HCT116 (cell line): ENCODE results near the gene UQCRC1. TPM values are rescaled to one million over a fixed set of nuclear protein-coding genes. Genes with fewer than 3 reads are reported as not detected.

Experiments used
- ATAC-seq: fragments of 200-7000 bp; cut with Tn5 transposase; 2 replicates; pipeline ENCODE4 v1.9.1; 2020; ENCODE audit warnings: mild to moderate bottlenecking, moderate library complexity
- BruUV-seq: library from RNA; stranded (reverse); fragments of 400-500 nt; replicated peaks from 2 replicates; lab custom pipeline; 2021; lab: Mats Ljungman, UMichigan
- CTCF ChIA-PET: fragments of 300-600 bp; sonication (Branson Sonifier 250); formaldehyde crosslinking; loops from one replicate; lab custom pipeline; 2021; ENCODE audit warnings: antibody characterized with exemption; lab: Charles Lee
- POLR2A ChIA-PET: fragments of 300-600, 350-600 bp; sonication (Branson Sonifier 250); formaldehyde crosslinking; loops from one replicate; lab custom pipeline; 2021; ENCODE audit warnings: antibody characterized with exemption; lab: Charles Lee
- RAD21 ChIA-PET, 2 experiments: fragments of 300-600 bp; sonication (Branson Sonifier 250); formaldehyde crosslinking; loops; one replicate each; lab custom pipeline; 2023; ENCODE audit warnings: low total read pairs in 2 of 2; ENCODE audit not compliant: uncharacterized antibody in 2 of 2, unreplicated experiment in 2 of 2, low non-redundant PET in 1 of 2; lab: Charles Lee
- DNase-seq: peaks from one replicate; pipeline ENCODE4 v3.0.0-alpha.2; 2010; ENCODE audit warnings: low read depth, low spot score
- H2AFZ ChIP-seq: fragments of 200-600 bp; shearing (Covaris generic), sonication (generic); 2 replicates; pipeline ENCODE4 v1.6.1; 2017; ENCODE audit warnings: low read depth, mixed run types, mixed read lengths, antibody characterized with exemption, low read length; ENCODE audit not compliant: poor library complexity, severe bottlenecking
- H3K27ac ChIP-seq: 2 replicates; pipeline ENCODE4 v1.5.1; 2012; ENCODE audit warnings: low read depth, low read length
- H3K27me3 ChIP-seq: fragments of 200-600 bp; sonication (generic); 2 replicates; pipeline ENCODE4 v1.6.1; 2016; ENCODE audit warnings: mixed run types, low read length, mixed read lengths; ENCODE audit not compliant: insufficient read depth
- H3K36me3 ChIP-seq, 2 experiments: fragments of 200-500 bp in 1 of 2; fragments of 200-600 bp in 1 of 2; sonication (Bioruptor generic) in 1 of 2; sonication (generic) in 1 of 2; 2 replicates each; pipeline versions ENCODE4 v1.5.1 to v1.6.1; 2014 to 2016; ENCODE audit warnings: low read length in 2 of 2, inconsistent platforms in 1 of 2, mixed read lengths in 1 of 2, mixed run types in 1 of 2; ENCODE audit not compliant: insufficient read depth in 2 of 2, control insufficient read depth in 1 of 2
- H3K4me1 ChIP-seq, 2 experiments: fragments of 200-600 bp in 1 of 2; sonication (generic) in 1 of 2; 2 replicates each; pipeline versions ENCODE4 v1.5.1 to v1.6.1; 2012 to 2017; ENCODE audit warnings: low read length in 2 of 2, inconsistent platforms in 1 of 2, mild to moderate bottlenecking in 1 of 2, mixed read lengths in 1 of 2, mixed run types in 1 of 2, moderate library complexity in 1 of 2; ENCODE audit not compliant: insufficient read depth in 2 of 2, control insufficient read depth in 1 of 2
- H3K4me2 ChIP-seq: fragments of 200-600 bp; sonication (generic); 2 replicates; pipeline ENCODE4 v1.6.1; 2017; ENCODE audit warnings: mixed run types, low read length, mixed read lengths
- H3K4me3 ChIP-seq, 2 experiments: fragments of 200-600 bp in 1 of 2; sonication (generic) in 1 of 2; replicated peaks in 1 of 2; 2 replicates each; pipeline ENCODE4 v1.5.1; 2011 to 2016; ENCODE audit warnings: low read length in 2 of 2, control low read depth in 1 of 2, low read depth in 1 of 2, mild to moderate bottlenecking in 1 of 2, mixed read lengths in 1 of 2, mixed run types in 1 of 2
- H3K79me2 ChIP-seq: fragments of 200-600 bp; sonication (generic); 2 replicates; pipeline ENCODE4 v1.6.1; 2017; ENCODE audit warnings: mild to moderate bottlenecking, mixed run types, low read length, moderate library complexity, mixed read lengths; ENCODE audit not compliant: insufficient read depth
- H3K9ac ChIP-seq: fragments of 200-600 bp; sonication (generic); 2 replicates; pipeline ENCODE4 v1.6.1; 2016; ENCODE audit warnings: low read length, mixed read lengths
- H3K9me2 ChIP-seq: fragments of 200-600 bp; sonication (generic), shearing (Covaris generic); 2 replicates; pipeline ENCODE4 v1.6.1; 2017; ENCODE audit warnings: mixed run types, mild to moderate bottlenecking, moderate library complexity; ENCODE audit not compliant: insufficient read depth
- H3K9me3 ChIP-seq, 2 experiments: fragments of 200-500 bp in 1 of 2; fragments of 200-600 bp in 1 of 2; sonication (Bioruptor generic) in 1 of 2; sonication (generic) in 1 of 2; 2 replicates each; pipeline ENCODE4 v1.6.1; 2014 to 2017; ENCODE audit warnings: low read length in 2 of 2, mixed read lengths in 2 of 2, inconsistent platforms in 1 of 2, low read depth in 1 of 2, mild to moderate bottlenecking in 1 of 2, mixed run types in 1 of 2, moderate library complexity in 1 of 2; ENCODE audit not compliant: control insufficient read depth in 1 of 2, insufficient read depth in 1 of 2
- H4K20me1 ChIP-seq: fragments of 200-600 bp; sonication (generic), shearing (Covaris generic); 2 replicates; pipeline ENCODE4 v1.6.1; 2017; ENCODE audit warnings: mixed run types, mild to moderate bottlenecking, moderate library complexity; ENCODE audit not compliant: insufficient read depth
- ATF3 ChIP-seq: IDR thresholded peaks from 2 replicates; pipeline ENCODE4 v1.6.1; 2012
- CBX3 ChIP-seq: IDR thresholded peaks from 2 replicates; pipeline ENCODE4 v1.6.1; 2012; ENCODE audit warnings: low read depth
- CTCF ChIP-seq, 3 experiments: fragments of 200-600 bp in 1 of 3; sonication (generic) in 1 of 3; IDR thresholded peaks in 2 of 3; conservative IDR thresholded peaks in 1 of 3; 2 replicates each; pipeline ENCODE4 v1.5.1; 2012 to 2017; ENCODE audit warnings: low read depth in 2 of 3, low read length in 2 of 3, antibody characterized with exemption in 1 of 3, borderline replicate concordance in 1 of 3, control low read depth in 1 of 3, mild to moderate bottlenecking in 1 of 3, mixed read lengths in 1 of 3, mixed run types in 1 of 3, moderate library complexity in 1 of 3; ENCODE audit not compliant: insufficient read depth in 1 of 3
- ELF1 ChIP-seq: IDR thresholded peaks from 2 replicates; pipeline ENCODE4 v1.6.1; 2012; ENCODE audit warnings: low read depth, borderline replicate concordance
- EZH2 ChIP-seq: fragments of 200-600 bp; sonication (generic); IDR thresholded peaks from 2 replicates; pipeline ENCODE4 v1.6.1; 2017; ENCODE audit warnings: antibody characterized with exemption, mixed run types
- EZH2phosphoT487 ChIP-seq: fragments of 200-600 bp; IDR thresholded peaks from 2 replicates; pipeline ENCODE4 v1.6.1; 2018; ENCODE audit warnings: antibody characterized with exemption, borderline replicate concordance
- JUND ChIP-seq: IDR thresholded peaks from 2 replicates; pipeline ENCODE4 v1.6.1; 2012
- MAX ChIP-seq: IDR thresholded peaks from 2 replicates; pipeline ENCODE4 v1.6.1; 2012
- POLR2A ChIP-seq: IDR thresholded peaks from 2 replicates; pipeline ENCODE4 v1.7.0; 2011; ENCODE audit warnings: borderline replicate concordance; ENCODE audit not compliant: insufficient read depth, insufficient read length; ENCODE audit errors: extremely low read depth
- RAD21 ChIP-seq: IDR thresholded peaks from 2 replicates; pipeline ENCODE4 v1.6.1; 2012; ENCODE audit warnings: low read depth, mild to moderate bottlenecking
- REST ChIP-seq: IDR thresholded peaks from 2 replicates; pipeline ENCODE4 v1.6.1; 2012; ENCODE audit warnings: low read depth
- SRF ChIP-seq: IDR thresholded peaks from 2 replicates; pipeline ENCODE4 v1.6.1; 2012; ENCODE audit warnings: low read depth
- TCF7L2 ChIP-seq: IDR thresholded peaks from 2 replicates; pipeline ENCODE4 v1.7.0; 2011; ENCODE audit warnings: borderline replicate concordance, inconsistent platforms; ENCODE audit not compliant: insufficient read depth, insufficient read length; ENCODE audit errors: extremely low read depth
- ZBTB33 ChIP-seq: IDR thresholded peaks from 2 replicates; pipeline ENCODE4 v1.6.1; 2011; ENCODE audit warnings: mild to moderate bottlenecking, low read length, moderate library complexity; ENCODE audit not compliant: insufficient replicate concordance; ENCODE audit errors: extremely low read depth
- ZFX ChIP-seq: fragments of 450-650 bp; IDR thresholded peaks from 2 replicates; pipeline ENCODE4 v1.6.1; 2017
- ZNF274 ChIP-seq: fragments of 200-500 bp; sonication (Bioruptor generic); IDR thresholded peaks from 2 replicates; pipeline ENCODE4 v1.6.1; 2014; ENCODE audit warnings: mild to moderate bottlenecking, low read depth, low read length, inconsistent platforms
- intact Hi-C: fragments of 100-400 bp; cut with micrococcal nuclease; formaldehyde crosslinking; loops from 2 replicates; pipeline ENCODE4 v1.10.0; 2022
- total RNA-seq: library from RNA; stranded (reverse); gene quantifications from one replicate; pipeline ENCODE4 v1.2.1, GENCODE V29; 2021; ENCODE audit not compliant: unreplicated experiment

Gene UQCRC1
- total RNA-seq, 1 experiment from 2014 or later = 318 TPM

- no peak for TF ChIP-seq ZBTB33
- TF ChIP-seq ELF1 = no peak
- no peak for TF ChIP-seq RAD21
Observed at GRCh38 chr3:48655063-48655462, 45.6 kb upstream of the UQCRC1 start (continued).

GRCh38 chr3:48652923-48653715, 43.7 kb upstream of the UQCRC1 start:
- POLR2A ChIA-PET = interaction anchor here (0.7 kb wide), 1 partner anchor 18 kb away, joined by 3 read pairs; the partner anchor contains the start of gene SLC26A6
- DNase-seq = no peak
- TF ChIP-seq ZNF274 (no peak), EZH2phosphoT487 (no peak), CTCF (IDR thresholded peaks at IDR 0.05 in 2 of 3, conservative IDR thresholded peaks at IDR 0.05 in 1 of 3; ENCODE audit: borderline replicate concordance in 1 of 3, insufficient read depth in 1 of 3, low read depth in 2 of 3, low read length in 2 of 3) (no peak), TCF7L2 (no peak), ATF3 (no peak), POLR2A (no peak), SRF (no peak), REST (no peak), MAX (no peak), JUND (no peak), EZH2 (no peak), ZFX (no peak), CBX3 (no peak)

More at GRCh38 chr3:48652923-48653715, 43.7 kb upstream of the UQCRC1 start:
- no peak overlapping the region for H3K4me2 ChIP-seq
- no peaks in the 10 kb centered on the region for H3K9me2 ChIP-seq
- no peak overlapping the region for H3K27ac ChIP-seq
- ChIA-PET CTCF (interaction anchor here (1.2 kb wide), 1 partner anchor 17 kb away, joined by 3 read pairs; the partner anchor contains the start of gene SLC26A6), RAD21 (no interaction called here)
- no peak; the same call in 1 of the 2 replicates for ATAC-seq
- H3K4me1 ChIP-seq = peaks cover 0 to 8% of the 10 kb centered on the region in 2 experiments; a peak in 3 of 4 replicates
- intact Hi-C loops = no loop called here
- H4K20me1 ChIP-seq = no peaks in the 10 kb centered on the region
- H3K9me3 ChIP-seq = no peaks in the 10 kb centered on the region
- H3K27me3 ChIP-seq = no peaks in the 10 kb centered on the region
- H3K36me3 ChIP-seq = no peaks in the 10 kb centered on the region
- H3K79me2 ChIP-seq = no peaks in the 10 kb centered on the region
- no TSS peak for BruUV-seq
- H3K9ac ChIP-seq = no peak overlapping the region
- no peak overlapping the region for H3K4me3 ChIP-seq
- H2AFZ ChIP-seq = no peak overlapping the region
